Neural cell (in vitro differentiated cells): ENCODE measurements around the gene MANF. TPM values are rescaled to one million over a fixed set of nuclear protein-coding genes. Genes with fewer than 3 reads are reported as not detected.

Experiments
- H2AFZ ChIP-seq: fragments of 200-600, 300-800 bp; sonication (generic), shearing (Covaris generic); 2 replicates; pipeline ENCODE4 v1.6.0; 2014; ENCODE audit warnings: low read depth, mild to moderate bottlenecking, antibody characterized with exemption, low read length, moderate library complexity
- H3F3A ChIP-seq: fragments of 200-600 bp; shearing (Covaris generic); 2 replicates; pipeline ENCODE4 v1.6.1; 2016; ENCODE audit warnings: mild to moderate bottlenecking, moderate library complexity, mixed read lengths, antibody characterized with exemption, low read length; ENCODE audit not compliant: insufficient read depth, poor library complexity, severe bottlenecking
- H3K27ac ChIP-seq: fragments of 200-600, 300-800 bp; sonication (generic), shearing (Covaris generic); 2 replicates; pipeline ENCODE4 v1.5.1; 2014; ENCODE audit warnings: mild to moderate bottlenecking, low read length, moderate library complexity
- H3K27me3 ChIP-seq: fragments of 300-800, 200-600 bp; sonication (generic), shearing (Covaris generic); 2 replicates; pipeline ENCODE4 v1.6.0; 2014; ENCODE audit warnings: mild to moderate bottlenecking, low read depth, low read length, moderate library complexity; ENCODE audit not compliant: insufficient read depth
- H3K36me3 ChIP-seq: fragments of 300-800, 200-600 bp; sonication (generic), shearing (Covaris generic); 2 replicates; pipeline ENCODE4 v1.5.1; 2014; ENCODE audit warnings: mild to moderate bottlenecking, antibody characterized with exemption, low read length, moderate library complexity; ENCODE audit not compliant: insufficient read depth
- H3K4me2 ChIP-seq: fragments of 300-800, 200-600 bp; sonication (generic), shearing (Covaris generic); 2 replicates; pipeline ENCODE4 v1.6.0; 2014; ENCODE audit warnings: mild to moderate bottlenecking, low read length
- H3K4me3 ChIP-seq: fragments of 300-800, 200-600 bp; sonication (generic), shearing (Covaris generic); 2 replicates; pipeline ENCODE4 v1.5.1; 2014; ENCODE audit warnings: mild to moderate bottlenecking, low read length, moderate library complexity
- H3K79me2 ChIP-seq: fragments of 200-600 bp; shearing (Covaris generic); replicated peaks from 2 replicates; pipeline ENCODE4 v1.6.0; 2014; ENCODE audit warnings: mild to moderate bottlenecking, low read length, moderate library complexity; ENCODE audit not compliant: insufficient read depth
- H3K9ac ChIP-seq: fragments of 300-800, 200-600 bp; sonication (generic), shearing (Covaris generic); 2 replicates; pipeline ENCODE4 v1.6.1; 2016; ENCODE audit warnings: mild to moderate bottlenecking, low read length, mixed read lengths
- H3K9me2 ChIP-seq: fragments of 200-600 bp; shearing (Covaris generic); 2 replicates; pipeline ENCODE4 v1.6.1; 2016; ENCODE audit warnings: mild to moderate bottlenecking, low read length, mixed read lengths; ENCODE audit not compliant: insufficient read depth
- H3K9me3 ChIP-seq: fragments of 200-600, 300-800 bp; sonication (generic), shearing (Covaris generic); 2 replicates; pipeline ENCODE4 v1.6.1; 2016; ENCODE audit warnings: mild to moderate bottlenecking, mixed run types, low read length, moderate library complexity, mixed read lengths
- H4K20me1 ChIP-seq: fragments of 200-600 bp; shearing (Covaris generic); 2 replicates; pipeline ENCODE4 v1.6.1; 2016; ENCODE audit warnings: mild to moderate bottlenecking, mixed run types; ENCODE audit not compliant: insufficient read depth
- EP300 ChIP-seq: fragments of 450-650 bp; conservative IDR thresholded peaks from 2 replicates; pipeline ENCODE4 v1.6.1; 2014; ENCODE audit warnings: antibody characterized with exemption, mild to moderate bottlenecking, moderate library complexity; ENCODE audit not compliant: poor library complexity, severe bottlenecking
- EZH2 ChIP-seq: fragments of 200-600, 300-800 bp; shearing (Covaris generic), sonication (generic); IDR thresholded peaks from 2 replicates; pipeline ENCODE4 v1.6.1; 2014; ENCODE audit warnings: antibody characterized with exemption, low read length, borderline replicate concordance, mild to moderate bottlenecking; ENCODE audit not compliant: insufficient read depth, poor library complexity, severe bottlenecking
- MXI1 ChIP-seq: fragments of 450-650 bp; conservative IDR thresholded peaks from 2 replicates; pipeline ENCODE4 v1.6.1; 2014; ENCODE audit warnings: antibody characterized with exemption, mild to moderate bottlenecking; ENCODE audit not compliant: poor library complexity, severe bottlenecking
- POLR2AphosphoS5 ChIP-seq: IDR thresholded peaks from 2 replicates; pipeline ENCODE4 v1.6.1; 2012
- RAD21 ChIP-seq: fragments of 450-650 bp; conservative IDR thresholded peaks from 2 replicates; pipeline ENCODE4 v1.6.1; 2014; ENCODE audit warnings: antibody characterized with exemption, mild to moderate bottlenecking, moderate library complexity
- SMC3 ChIP-seq: fragments of 450-650 bp; conservative IDR thresholded peaks from 2 replicates; pipeline ENCODE4 v1.6.1; 2014; ENCODE audit warnings: antibody characterized with exemption, mild to moderate bottlenecking, moderate library complexity; ENCODE audit not compliant: poor library complexity
- TAF1 ChIP-seq: IDR thresholded peaks from 2 replicates; pipeline ENCODE4 v1.6.1; 2012; ENCODE audit warnings: low read depth
- polyA plus RNA-seq: library from polyadenylated mRNA; depleted of rRNA; stranded (reverse); fragments of >200 nt; gene quantifications from 2 replicates; pipeline ENCODE4 v1.2.3, GENCODE V29; 2014
- TF ChIP-seq, protein P1 (sequence below): IDR thresholded peaks from 2 replicates; pipeline ENCODE4 v1.6.1; 2012; ENCODE audit warnings: borderline replicate concordance
- TF ChIP-seq, protein P2 (sequence below): fragments of 450-650 bp; IDR thresholded peaks from 2 replicates; pipeline ENCODE4 v1.5.1; 2014; ENCODE audit warnings: antibody characterized with exemption, mild to moderate bottlenecking, moderate library complexity; ENCODE audit not compliant: poor library complexity, severe bottlenecking

Gene MANF
- polyA plus RNA-seq, 1 donor from 2014 or later: 77.3 TPM

DNA sequence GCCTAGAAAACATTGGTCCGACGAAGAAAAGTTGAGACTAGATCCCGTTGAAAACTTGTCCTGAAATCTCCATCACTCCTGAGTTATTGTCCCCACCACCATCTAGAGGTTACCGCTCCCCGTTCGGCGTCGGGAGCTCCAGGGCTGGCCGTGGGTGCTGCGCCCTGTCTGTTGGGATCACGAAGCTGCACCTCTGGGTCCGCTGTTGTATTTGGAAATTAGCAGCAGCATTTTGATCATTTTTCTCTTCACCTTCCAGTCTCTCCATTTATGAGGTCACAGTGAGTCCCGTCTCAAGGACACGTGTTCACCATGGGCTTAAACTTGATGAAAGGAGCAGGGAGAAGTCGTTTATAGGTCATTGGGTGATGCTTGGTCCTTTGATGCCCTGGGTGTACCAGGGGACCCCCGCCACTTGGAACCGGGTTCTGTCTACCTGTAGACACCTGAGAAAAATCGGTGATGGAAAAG lies 565 bp downstream of the MANF start:
- Histone ChIP-seq H3K36me3 (no peaks in the 10 kb centered on the region), H3K79me2 (peaks cover 26% of the 10 kb centered on the region), H3K9me2 (no peaks in the 10 kb centered on the region), H3K27ac (peak overlapping the region; percentile 55), H3K4me2 (peak overlapping the region; percentile 98), H3K4me3 (peak overlapping the region; percentile 95), H2AFZ (no peak overlapping the region), H3K27me3 (no peaks in the 10 kb centered on the region), H4K20me1 (no peaks in the 10 kb centered on the region), H3K9ac (peak overlapping the region; percentile 97), H3F3A (peaks cover 5% of the 10 kb centered on the region), H3K9me3 (no peaks in the 10 kb centered on the region)
- no peak for TF ChIP-seq SMC3
- no peak for TF ChIP-seq EP300
- no peak for TF ChIP-seq TAF1
- TF ChIP-seq RAD21: no peak
- TF ChIP-seq, protein P1, sequence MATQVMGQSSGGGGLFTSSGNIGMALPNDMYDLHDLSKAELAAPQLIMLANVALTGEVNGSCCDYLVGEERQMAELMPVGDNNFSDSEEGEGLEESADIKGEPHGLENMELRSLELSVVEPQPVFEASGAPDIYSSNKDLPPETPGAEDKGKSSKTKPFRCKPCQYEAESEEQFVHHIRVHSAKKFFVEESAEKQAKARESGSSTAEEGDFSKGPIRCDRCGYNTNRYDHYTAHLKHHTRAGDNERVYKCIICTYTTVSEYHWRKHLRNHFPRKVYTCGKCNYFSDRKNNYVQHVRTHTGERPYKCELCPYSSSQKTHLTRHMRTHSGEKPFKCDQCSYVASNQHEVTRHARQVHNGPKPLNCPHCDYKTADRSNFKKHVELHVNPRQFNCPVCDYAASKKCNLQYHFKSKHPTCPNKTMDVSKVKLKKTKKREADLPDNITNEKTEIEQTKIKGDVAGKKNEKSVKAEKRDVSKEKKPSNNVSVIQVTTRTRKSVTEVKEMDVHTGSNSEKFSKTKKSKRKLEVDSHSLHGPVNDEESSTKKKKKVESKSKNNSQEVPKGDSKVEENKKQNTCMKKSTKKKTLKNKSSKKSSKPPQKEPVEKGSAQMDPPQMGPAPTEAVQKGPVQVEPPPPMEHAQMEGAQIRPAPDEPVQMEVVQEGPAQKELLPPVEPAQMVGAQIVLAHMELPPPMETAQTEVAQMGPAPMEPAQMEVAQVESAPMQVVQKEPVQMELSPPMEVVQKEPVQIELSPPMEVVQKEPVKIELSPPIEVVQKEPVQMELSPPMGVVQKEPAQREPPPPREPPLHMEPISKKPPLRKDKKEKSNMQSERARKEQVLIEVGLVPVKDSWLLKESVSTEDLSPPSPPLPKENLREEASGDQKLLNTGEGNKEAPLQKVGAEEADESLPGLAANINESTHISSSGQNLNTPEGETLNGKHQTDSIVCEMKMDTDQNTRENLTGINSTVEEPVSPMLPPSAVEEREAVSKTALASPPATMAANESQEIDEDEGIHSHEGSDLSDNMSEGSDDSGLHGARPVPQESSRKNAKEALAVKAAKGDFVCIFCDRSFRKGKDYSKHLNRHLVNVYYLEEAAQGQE: no peak
- TF ChIP-seq EZH2: no peak
- TF ChIP-seq, protein P2, sequence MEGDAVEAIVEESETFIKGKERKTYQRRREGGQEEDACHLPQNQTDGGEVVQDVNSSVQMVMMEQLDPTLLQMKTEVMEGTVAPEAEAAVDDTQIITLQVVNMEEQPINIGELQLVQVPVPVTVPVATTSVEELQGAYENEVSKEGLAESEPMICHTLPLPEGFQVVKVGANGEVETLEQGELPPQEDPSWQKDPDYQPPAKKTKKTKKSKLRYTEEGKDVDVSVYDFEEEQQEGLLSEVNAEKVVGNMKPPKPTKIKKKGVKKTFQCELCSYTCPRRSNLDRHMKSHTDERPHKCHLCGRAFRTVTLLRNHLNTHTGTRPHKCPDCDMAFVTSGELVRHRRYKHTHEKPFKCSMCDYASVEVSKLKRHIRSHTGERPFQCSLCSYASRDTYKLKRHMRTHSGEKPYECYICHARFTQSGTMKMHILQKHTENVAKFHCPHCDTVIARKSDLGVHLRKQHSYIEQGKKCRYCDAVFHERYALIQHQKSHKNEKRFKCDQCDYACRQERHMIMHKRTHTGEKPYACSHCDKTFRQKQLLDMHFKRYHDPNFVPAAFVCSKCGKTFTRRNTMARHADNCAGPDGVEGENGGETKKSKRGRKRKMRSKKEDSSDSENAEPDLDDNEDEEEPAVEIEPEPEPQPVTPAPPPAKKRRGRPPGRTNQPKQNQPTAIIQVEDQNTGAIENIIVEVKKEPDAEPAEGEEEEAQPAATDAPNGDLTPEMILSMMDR: no peak
- TF ChIP-seq POLR2AphosphoS5: no peak
- TF ChIP-seq MXI1: no peak

DNA sequence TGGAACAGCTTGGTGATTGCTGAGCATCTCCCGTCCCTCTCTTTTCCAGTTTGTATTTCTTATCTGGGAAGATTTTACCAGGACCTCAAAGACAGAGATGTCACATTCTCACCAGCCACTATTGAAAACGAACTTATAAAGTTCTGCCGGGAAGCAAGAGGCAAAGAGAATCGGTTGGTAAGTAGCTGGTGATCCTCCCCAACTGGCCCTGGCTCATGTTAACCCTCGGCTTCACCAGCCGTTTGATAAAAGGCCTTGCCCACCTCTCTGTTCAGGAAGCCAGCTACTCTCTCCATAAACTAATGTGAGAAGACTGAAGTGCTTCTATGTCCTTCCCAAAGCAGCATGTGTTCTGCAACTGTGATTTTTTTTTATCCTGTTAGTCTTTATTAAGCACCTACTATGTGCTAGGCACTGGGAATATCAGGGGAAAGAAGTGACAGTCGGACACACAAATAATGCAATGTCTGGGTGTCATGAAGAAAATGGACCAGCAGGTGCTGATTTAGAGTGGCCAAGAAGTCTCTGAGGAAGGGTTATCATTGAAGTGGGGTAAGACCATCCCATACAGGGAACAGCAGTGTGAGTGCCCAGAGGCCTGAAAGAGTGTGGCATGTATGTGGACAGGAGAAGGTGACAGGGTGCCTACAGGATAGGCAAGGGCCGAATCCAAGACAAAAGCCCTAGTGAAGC lies 1.2 kb downstream of the MANF start:
- Histone ChIP-seq H3K9me3 (no peaks in the 10 kb centered on the region), H3K27ac (no peak overlapping the region), H2AFZ (no peak overlapping the region), H3K9me2 (no peaks in the 10 kb centered on the region), H3K9ac (peak overlapping the region; percentile 97), H3K79me2 (peaks cover 26% of the 10 kb centered on the region), H3K4me2 (peak overlapping the region; percentile 98), H3F3A (peaks cover 5% of the 10 kb centered on the region), H3K27me3 (no peaks in the 10 kb centered on the region), H4K20me1 (no peaks in the 10 kb centered on the region), H3K4me3 (peak overlapping the region; percentile 95), H3K36me3 (no peaks in the 10 kb centered on the region)
- no peak for TF ChIP-seq EZH2
- no peak for TF ChIP-seq RAD21
- TF ChIP-seq POLR2AphosphoS5: no peak
- TF ChIP-seq, protein P2: no peak
- TF ChIP-seq EP300: no peak
- TF ChIP-seq TAF1: no peak
- TF ChIP-seq SMC3: no peak
- TF ChIP-seq, protein P1: no peak
- TF ChIP-seq MXI1: no peak
